ENCODE data around the gene CLTRN. TPM values are rescaled to one million over a fixed set of nuclear protein-coding genes. Genes with fewer than 3 reads are reported as not detected.

Gene CLTRN
- total and polyA plus RNA-seq, 2 of the 13 experiments (the other 11 are each of a cell fraction or from before 2014, with no cell fraction given), result 0.37 to 0.53 TPM

- TF ChIP-seq BCLAF1 (IDR thresholded peaks at IDR 0.05) (no peak), MAFK (conservative IDR thresholded peaks at IDR 0.05 in 1 of 2, IDR thresholded peaks at IDR 0.05 in 1 of 2; ENCODE audit: low read length in 2 of 2) (no peak), KDM5B (CRISPR knock-in tag; IDR thresholded peaks at IDR 0.05; ENCODE audit: borderline replicate concordance) (no peak), NR2F6 (IDR thresholded peaks at IDR 0.05) (no peak), NR2F6 (CRISPR knock-in tag; IDR thresholded peaks at IDR 0.05) (no peak), TCF7L2 (IDR thresholded peaks at IDR 0.05; ENCODE audit: low read depth, low read length) (no peak), NR0B2 (CRISPR knock-in tag; IDR thresholded peaks at IDR 0.05) (no peak), REL (CRISPR knock-in tag; conservative IDR thresholded peaks at IDR 0.05) (no peak), ZSCAN20 (CRISPR knock-in tag; IDR thresholded peaks at IDR 0.05; ENCODE audit: borderline replicate concordance) (no peak), ZNF121 (CRISPR knock-in tag; IDR thresholded peaks at IDR 0.05) (no peak), DNMT3B (CRISPR knock-in tag; conservative IDR thresholded peaks at IDR 0.05) (no peak), ZNF34 (CRISPR knock-in tag; IDR thresholded peaks at IDR 0.05; ENCODE audit: borderline replicate concordance) (no peak), ZEB1 (IDR thresholded peaks at IDR 0.05; ENCODE audit: insufficient replicate concordance, low read depth) (no peak), CHD2 (IDR thresholded peaks at IDR 0.05; ENCODE audit: low read depth, low read length) (no peak), KLF16 (CRISPR knock-in tag; IDR thresholded peaks at IDR 0.05) (peak in 1 of 2 experiments; percentile 29; a peak in 1 of 4 replicates), ZFP41 (CRISPR knock-in tag; IDR thresholded peaks at IDR 0.05; ENCODE audit: borderline replicate concordance) (no peak), ZNF205 (CRISPR knock-in tag; IDR thresholded peaks at IDR 0.05) (no peak), ZNF101 (CRISPR knock-in tag; IDR thresholded peaks at IDR 0.05; ENCODE audit: borderline replicate concordance, low read depth) (no peak), GABPB1 (CRISPR knock-in tag; IDR thresholded peaks at IDR 0.05) (peak; percentile 60)
- TF ChIP-seq, protein P1, sequence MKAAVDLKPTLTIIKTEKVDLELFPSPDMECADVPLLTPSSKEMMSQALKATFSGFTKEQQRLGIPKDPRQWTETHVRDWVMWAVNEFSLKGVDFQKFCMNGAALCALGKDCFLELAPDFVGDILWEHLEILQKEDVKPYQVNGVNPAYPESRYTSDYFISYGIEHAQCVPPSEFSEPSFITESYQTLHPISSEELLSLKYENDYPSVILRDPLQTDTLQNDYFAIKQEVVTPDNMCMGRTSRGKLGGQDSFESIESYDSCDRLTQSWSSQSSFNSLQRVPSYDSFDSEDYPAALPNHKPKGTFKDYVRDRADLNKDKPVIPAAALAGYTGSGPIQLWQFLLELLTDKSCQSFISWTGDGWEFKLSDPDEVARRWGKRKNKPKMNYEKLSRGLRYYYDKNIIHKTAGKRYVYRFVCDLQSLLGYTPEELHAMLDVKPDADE (CRISPR knock-in tag; IDR thresholded peaks at IDR 0.05), result no peak
- TF ChIP-seq, protein P2, sequence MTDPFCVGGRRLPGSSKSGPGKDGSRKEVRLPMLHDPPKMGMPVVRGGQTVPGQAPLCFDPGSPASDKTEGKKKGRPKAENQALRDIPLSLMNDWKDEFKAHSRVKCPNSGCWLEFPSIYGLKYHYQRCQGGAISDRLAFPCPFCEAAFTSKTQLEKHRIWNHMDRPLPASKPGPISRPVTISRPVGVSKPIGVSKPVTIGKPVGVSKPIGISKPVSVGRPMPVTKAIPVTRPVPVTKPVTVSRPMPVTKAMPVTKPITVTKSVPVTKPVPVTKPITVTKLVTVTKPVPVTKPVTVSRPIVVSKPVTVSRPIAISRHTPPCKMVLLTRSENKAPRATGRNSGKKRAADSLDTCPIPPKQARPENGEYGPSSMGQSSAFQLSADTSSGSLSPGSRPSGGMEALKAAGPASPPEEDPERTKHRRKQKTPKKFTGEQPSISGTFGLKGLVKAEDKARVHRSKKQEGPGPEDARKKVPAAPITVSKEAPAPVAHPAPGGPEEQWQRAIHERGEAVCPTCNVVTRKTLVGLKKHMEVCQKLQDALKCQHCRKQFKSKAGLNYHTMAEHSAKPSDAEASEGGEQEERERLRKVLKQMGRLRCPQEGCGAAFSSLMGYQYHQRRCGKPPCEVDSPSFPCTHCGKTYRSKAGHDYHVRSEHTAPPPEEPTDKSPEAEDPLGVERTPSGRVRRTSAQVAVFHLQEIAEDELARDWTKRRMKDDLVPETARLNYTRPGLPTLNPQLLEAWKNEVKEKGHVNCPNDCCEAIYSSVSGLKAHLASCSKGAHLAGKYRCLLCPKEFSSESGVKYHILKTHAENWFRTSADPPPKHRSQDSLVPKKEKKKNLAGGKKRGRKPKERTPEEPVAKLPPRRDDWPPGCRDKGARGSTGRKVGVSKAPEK (CRISPR knock-in tag; IDR thresholded peaks at IDR 0.05; ENCODE audit: borderline replicate concordance), result no peak
- TF ChIP-seq, protein P3, sequence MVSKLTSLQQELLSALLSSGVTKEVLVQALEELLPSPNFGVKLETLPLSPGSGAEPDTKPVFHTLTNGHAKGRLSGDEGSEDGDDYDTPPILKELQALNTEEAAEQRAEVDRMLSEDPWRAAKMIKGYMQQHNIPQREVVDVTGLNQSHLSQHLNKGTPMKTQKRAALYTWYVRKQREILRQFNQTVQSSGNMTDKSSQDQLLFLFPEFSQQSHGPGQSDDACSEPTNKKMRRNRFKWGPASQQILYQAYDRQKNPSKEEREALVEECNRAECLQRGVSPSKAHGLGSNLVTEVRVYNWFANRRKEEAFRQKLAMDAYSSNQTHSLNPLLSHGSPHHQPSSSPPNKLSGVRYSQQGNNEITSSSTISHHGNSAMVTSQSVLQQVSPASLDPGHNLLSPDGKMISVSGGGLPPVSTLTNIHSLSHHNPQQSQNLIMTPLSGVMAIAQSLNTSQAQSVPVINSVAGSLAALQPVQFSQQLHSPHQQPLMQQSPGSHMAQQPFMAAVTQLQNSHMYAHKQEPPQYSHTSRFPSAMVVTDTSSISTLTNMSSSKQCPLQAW (CRISPR knock-in tag; IDR thresholded peaks at IDR 0.05), result peak; percentile 23; the same call in 1 of the 2 replicates
These were observed 10.9 kb upstream of the CLTRN start (continued) for GRCh38 chrX:15675490-15675921.

Measured in HepG2 (cell line).